AG09319 (cell line): ENCODE results near the gene MSRB3.

Experiments used
- DNase-seq: peaks from one replicate; pipeline ENCODE4 v3.0.0-alpha.2; 2010; ENCODE audit warnings: low read depth; ENCODE audit errors: extremely low read depth
- CTCF ChIP-seq: IDR thresholded peaks from 2 replicates; pipeline ENCODE4 v1.5.1; 2011; ENCODE audit warnings: low read depth, mild to moderate bottlenecking, inconsistent platforms, low read length, moderate library complexity

The MSRB3 gene

GRCh38 chr12:65252515-65252914 lies 26.0 kb upstream of the MSRB3 start:
- DNase-seq, result no peak
- TF ChIP-seq CTCF, result no peak

GRCh38 chr12:65257986-65258385 lies 20.5 kb upstream of the MSRB3 start:
- TF ChIP-seq CTCF, result no peak
- DNase-seq, result no peak

GRCh38 chr12:65259501-65259900 lies 19.0 kb upstream of the MSRB3 start:
- TF ChIP-seq CTCF, result no peak
- no peak for DNase-seq

- no peak for TF ChIP-seq CTCF
- DNase-seq, result no peak
Measured at GRCh38 chr12:65263777-65264176, 14.7 kb upstream of the MSRB3 start.

- TF ChIP-seq CTCF, result no peak
- no peak for DNase-seq
Measured at GRCh38 chr12:65266408-65266807, 12.1 kb upstream of the MSRB3 start.

- no peak for DNase-seq
- no peak for TF ChIP-seq CTCF
Measured at GRCh38 chr12:65269603-65270002, 8.9 kb upstream of the MSRB3 start.

- no peak for TF ChIP-seq CTCF
- no peak for DNase-seq
Measured at GRCh38 chr12:65274602-65275272, 3.7 kb upstream of the MSRB3 start.
